Measurements from ENCODE around the gene SPRR1B.

- TF ChIP-seq CTCF (IDR thresholded peaks at IDR 0.05) (no peak), ZFX (IDR thresholded peaks at IDR 0.05; ENCODE audit: borderline replicate concordance) (no peak)
Measured at GRCh38 chr1:152998476-152998875, 32.5 kb upstream of the SPRR1B start.

All from 22Rv1 (cell line).